D341Med (cell line): ENCODE results near the gene TDRD10.

Experiments used
- DNase-seq: peaks from one replicate; pipeline ENCODE4 v3.0.0; 2012; ENCODE audit warnings: low spot score

The TDRD10 gene

GRCh38 chr1:154553056-154554030, 51.3 kb downstream of the TDRD10 start:
- DNase-seq = no peak

DNA sequence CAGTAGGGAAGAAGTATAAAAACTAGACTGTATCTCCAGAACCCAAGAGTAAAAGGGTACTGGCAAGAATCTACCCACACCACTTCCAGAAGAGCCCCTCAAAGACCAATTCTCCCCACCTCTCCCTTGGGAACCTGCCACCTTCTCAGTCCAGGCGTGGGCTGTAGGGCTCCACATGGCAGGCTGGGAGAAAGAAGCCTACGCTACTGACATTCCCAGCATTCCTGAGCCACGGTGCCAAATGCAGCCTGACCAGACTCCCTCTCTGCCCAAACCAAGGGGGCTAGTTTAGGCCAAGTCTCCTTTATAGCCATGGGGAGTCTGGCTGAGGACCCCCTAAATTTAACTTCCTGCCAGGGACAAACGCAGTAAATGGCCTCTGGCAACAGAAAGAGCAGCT, 54.4 kb downstream of the TDRD10 start:
- DNase-seq = no peak

- DNase-seq = no peak
Measured at GRCh38 chr1:154557248-154557938, 55.4 kb downstream of the TDRD10 start.

DNA sequence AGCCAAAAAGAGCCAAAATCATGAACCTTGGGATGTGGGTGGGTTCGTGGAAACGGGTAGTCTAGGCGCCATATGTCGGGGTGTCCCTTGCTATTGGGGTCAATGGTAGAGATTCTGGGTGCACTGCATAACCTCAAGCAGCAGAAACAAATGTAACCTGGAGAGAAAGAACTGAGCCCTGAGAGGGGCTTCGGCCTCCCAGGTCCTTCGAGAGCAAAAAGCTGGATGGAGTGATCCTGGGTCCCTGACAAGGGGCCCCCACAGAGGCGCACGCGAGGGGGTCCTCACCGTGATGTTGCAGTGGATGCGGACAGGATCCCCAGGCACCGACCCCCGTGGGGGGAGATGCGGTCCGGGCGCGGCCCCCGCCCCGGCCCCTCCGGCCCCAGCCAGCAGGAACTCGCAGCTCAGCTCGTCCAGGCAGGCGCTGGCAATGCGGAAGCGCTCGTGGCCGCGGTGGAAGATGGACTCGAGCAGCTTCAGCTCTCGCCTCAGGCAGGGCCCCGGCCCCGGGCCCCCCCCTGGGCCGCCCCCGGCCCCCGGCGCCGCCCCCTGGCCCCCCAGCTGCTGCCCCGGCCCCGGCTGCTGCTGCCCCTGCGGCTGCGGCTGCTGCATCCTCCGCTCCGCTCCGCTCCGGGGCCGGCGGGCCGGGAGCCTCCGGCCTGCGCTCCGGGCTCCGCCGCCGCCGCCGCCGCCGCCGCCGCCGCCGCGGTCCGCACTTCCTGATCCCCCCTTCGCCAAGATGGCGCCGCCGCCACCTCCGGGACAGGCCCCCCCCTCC, 56.1 kb downstream of the TDRD10 start, which contains the start of gene UBE2Q1:
UBE2Q1 (minus strand) TSS at position 724 of the 781 bp plus-strand sequence; CDS start at position 615, 109 bp downstream.
- no peak for DNase-seq

GRCh38 chr1:154558720-154559465, 56.9 kb downstream of the TDRD10 start:
- peak; percentile 98 for DNase-seq

DNA sequence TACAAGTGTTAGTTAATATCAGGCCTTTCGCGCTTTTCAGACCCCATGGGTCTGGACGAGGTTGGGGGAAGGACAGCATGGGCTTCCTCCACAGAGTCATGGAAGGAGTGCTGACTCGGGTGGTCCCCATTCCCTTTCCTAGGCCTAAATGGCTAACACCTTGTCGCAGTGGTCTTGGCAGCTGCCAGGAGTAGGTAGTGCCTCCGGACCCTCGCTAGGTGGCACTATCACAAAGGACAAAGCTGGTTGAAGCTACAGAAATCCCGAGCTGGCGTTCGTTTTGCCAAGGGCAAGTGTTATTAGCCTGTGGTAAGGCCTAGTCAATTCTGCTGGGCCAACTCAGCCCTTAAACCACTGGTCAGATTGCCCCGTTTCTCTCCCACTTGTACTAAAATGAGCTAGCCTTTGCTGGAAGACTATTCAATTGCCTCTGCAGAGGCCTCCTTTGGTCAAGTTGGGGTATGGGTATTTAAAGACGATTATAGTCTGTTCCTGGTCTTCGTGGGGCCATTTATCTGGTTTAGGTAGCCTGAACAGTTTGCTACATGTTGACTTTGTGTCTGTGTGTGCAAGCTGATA, 57.5 kb downstream of the TDRD10 start:
- DNase-seq = peak; percentile 88

- DNase-seq = no peak
Measured at GRCh38 chr1:154565876-154566275, 63.9 kb downstream of the TDRD10 start.

DNA sequence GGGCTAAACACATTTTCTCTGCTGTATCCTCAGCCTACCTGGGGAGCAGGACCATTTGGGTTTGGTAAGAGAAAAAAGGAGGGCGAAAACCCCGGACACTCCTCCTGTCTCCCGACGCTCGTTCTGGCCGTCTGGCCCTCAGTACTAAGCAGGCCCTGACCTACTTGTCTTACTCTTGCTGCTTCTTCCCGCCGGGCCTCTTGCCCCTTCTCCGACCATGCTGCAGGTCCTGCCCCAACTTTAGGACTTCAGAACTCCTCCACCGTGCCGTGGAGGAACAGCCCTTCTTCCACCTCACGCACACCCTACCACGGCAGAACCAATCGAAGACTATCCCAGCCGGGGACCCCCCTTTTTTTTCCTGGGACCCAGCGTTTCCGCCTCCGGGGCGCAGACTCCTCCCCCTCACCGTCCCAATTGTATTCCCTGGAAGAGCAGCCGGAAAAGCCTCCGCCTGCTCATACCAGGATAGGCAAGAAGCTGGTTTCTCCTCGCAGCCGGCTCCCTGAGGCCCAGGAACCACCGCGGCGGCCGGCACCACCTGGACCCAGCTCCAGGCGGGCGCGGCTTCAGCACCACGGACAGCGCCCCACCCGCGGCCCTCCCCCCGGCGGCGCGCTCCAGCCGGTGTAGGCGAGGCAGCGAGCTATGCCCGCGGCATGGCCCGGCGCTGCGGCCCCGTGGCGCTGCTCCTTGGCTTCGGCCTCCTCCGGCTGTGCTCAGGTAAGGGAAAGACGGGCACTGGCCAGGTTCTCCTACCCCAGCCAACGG, 65.6 kb downstream of the TDRD10 start, which contains the start of gene CHRNB2:
CHRNB2 (plus strand) TSS at position 393 of the 771 bp plus-strand sequence; CDS start at position 660, 267 bp downstream.
- peak; percentile 96 for DNase-seq

GRCh38 chr1:154568157-154568815, 66.3 kb downstream of the TDRD10 start:
- peak; percentile 58 for DNase-seq

DNA sequence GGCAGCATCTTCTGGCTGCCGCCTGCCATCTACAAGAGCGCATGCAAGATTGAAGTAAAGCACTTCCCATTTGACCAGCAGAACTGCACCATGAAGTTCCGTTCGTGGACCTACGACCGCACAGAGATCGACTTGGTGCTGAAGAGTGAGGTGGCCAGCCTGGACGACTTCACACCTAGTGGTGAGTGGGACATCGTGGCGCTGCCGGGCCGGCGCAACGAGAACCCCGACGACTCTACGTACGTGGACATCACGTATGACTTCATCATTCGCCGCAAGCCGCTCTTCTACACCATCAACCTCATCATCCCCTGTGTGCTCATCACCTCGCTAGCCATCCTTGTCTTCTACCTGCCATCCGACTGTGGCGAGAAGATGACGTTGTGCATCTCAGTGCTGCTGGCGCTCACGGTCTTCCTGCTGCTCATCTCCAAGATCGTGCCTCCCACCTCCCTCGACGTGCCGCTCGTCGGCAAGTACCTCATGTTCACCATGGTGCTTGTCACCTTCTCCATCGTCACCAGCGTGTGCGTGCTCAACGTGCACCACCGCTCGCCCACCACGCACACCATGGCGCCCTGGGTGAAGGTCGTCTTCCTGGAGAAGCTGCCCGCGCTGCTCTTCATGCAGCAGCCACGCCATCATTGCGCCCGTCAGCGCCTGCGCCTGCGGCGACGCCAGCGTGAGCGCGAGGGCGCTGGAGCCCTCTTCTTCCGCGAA, 69.4 kb downstream of the TDRD10 start:
- no peak for DNase-seq

GRCh38 chr1:154571964-154572288, 69.9 kb downstream of the TDRD10 start:
- no peak for DNase-seq

- no peak for DNase-seq
Measured at GRCh38 chr1:154572468-154573167, 70.6 kb downstream of the TDRD10 start.

DNA sequence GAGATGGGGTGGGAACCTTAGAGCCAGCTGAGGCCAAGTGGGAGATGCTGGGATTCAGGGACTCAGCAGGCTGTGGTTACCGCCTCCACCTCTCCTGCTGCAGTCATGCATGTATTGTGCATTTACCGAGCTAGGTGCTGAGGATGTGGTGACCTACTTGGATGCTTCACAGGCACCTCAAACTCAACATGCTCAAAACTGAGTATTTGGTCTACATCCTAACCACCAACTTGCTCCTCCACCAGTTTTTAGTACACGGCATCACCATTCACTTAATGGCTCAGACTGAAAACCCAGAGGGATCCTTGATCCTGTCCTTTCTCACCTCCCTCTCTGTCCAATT, 71.1 kb downstream of the TDRD10 start:
- DNase-seq = no peak

GRCh38 chr1:154574716-154575115, 72.7 kb downstream of the TDRD10 start:
- no peak for DNase-seq

DNA sequence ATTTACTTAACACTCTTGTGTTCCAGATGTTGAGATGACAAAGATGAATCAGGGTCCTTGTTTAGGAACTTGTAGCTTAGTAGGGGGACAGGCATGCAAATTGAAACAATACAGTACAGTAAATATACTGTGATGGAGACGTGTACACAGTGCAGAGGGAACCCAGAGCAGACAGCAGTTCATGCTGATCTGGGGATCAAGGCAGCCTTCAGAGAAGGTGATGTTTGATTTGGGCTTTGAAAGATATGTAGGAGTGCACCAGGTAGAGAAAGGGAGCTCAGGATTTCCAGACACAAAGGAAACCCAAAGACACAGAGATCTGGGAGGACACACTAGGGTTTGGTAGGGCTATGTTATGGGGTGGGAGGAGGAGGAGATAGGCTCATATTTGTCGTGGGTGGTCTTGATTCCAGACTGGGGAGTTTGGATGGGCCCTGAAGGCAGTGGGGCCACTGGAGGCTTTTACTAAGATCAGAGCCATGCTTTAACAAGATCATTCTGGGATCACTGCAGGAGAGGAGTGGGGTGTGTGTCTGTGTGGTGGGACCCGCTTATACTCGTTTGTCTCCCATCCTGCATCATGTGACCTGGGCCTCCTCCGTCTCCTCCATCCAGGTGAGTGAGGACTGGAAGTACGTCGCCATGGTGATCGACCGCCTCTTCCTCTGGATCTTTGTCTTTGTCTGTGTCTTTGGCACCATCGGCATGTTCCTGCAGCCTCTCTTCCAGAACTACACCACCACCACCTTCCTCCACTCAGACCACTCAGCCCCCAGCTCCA, 73.3 kb downstream of the TDRD10 start:
- DNase-seq = no peak

DNA sequence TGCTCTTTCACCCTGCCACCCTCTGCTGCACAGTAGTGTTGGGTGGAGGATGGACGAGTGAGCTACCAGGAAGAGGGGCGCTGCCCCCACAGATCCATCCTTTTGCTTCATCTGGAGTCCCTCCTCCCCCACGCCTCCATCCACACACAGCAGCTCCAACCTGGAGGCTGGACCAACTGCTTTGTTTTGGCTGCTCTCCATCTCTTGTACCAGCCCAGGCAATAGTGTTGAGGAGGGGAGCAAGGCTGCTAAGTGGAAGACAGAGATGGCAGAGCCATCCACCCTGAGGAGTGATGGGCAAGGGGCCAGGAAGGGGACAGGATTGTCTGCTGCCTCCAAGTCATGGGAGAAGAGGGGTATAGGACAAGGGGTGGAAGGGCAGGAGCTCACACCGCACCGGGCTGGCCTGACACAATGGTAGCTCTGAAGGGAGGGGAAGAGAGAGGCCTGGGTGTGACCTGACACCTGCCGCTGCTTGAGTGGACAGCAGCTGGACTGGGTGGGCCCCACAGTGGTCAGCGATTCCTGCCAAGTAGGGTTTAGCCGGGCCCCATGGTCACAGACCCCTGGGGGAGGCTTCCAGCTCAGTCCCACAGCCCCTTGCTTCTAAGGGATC, 74.0 kb downstream of the TDRD10 start:
- DNase-seq = no peak

GRCh38 chr1:154577346-154578057, 75.5 kb downstream of the TDRD10 start:
- DNase-seq = no peak
